A549 treated with Hydrocortisone at 1 μM for 4 hours (cell line): ENCODE data around the gene BEND5. TPM values are rescaled to one million over a fixed set of nuclear protein-coding genes. Genes with fewer than 3 reads are reported as not detected.

ENCODE experiments used
- total RNA-seq: library from RNA; stranded (reverse); fragments of 200-300 nt; extraction: Qiagen RNA extraction; gene quantifications from 5 replicates; pipeline ENCODE4 v1.2.3, GENCODE V29; 2022

Gene BEND5
- total RNA-seq, result not detected in 5 replicates

GRCh38 chr1:48776393-48777218, at the start of gene BEND5:
TSS of gene BEND5 (minus strand) at chr1:48776891. CDS start at chr1:48776831, 60 bp downstream.

